SK-N-SH treated with all-trans-retinoic acid at 6 μM for 48 hours (cell line): ENCODE results near the gene ST14.

Experiments
- ARNTL ChIP-seq: fragments of 450-650 bp; formaldehyde crosslinking; IDR thresholded peaks from 2 replicates; pipeline ENCODE4 v1.5.0; 2020; ENCODE audit warnings: low read depth, mild to moderate bottlenecking, moderate library complexity, borderline replicate concordance
- ISL1 ChIP-seq: fragments of 250-450 bp; sonication (Bioruptor Pico); IDR thresholded peaks from 2 replicates; pipeline ENCODE4 v2.1.2; 2022; ENCODE audit warnings: mild to moderate bottlenecking, moderate library complexity
- PPARA ChIP-seq: fragments of 250-450 bp; sonication (Bioruptor Pico); IDR thresholded peaks from 2 replicates; pipeline ENCODE4 v1.5.0; 2020; ENCODE audit warnings: mild to moderate bottlenecking, borderline replicate concordance
- RARB ChIP-seq: fragments of 250-450 bp; sonication (Bioruptor Pico); IDR thresholded peaks from 2 replicates; pipeline ENCODE4 v1.8.0; 2021; ENCODE audit warnings: mild to moderate bottlenecking, moderate library complexity
- ZC3H10 ChIP-seq: fragments of 250-450 bp; sonication (Bioruptor Pico); IDR thresholded peaks from 2 replicates; pipeline ENCODE4 v1.5.1; 2021; ENCODE audit warnings: mild to moderate bottlenecking, moderate library complexity
- ZFP3 ChIP-seq: fragments of 250-450 bp; sonication (Bioruptor Pico); IDR thresholded peaks from 2 replicates; pipeline ENCODE4 v1.5.0; 2020; ENCODE audit warnings: mild to moderate bottlenecking, moderate library complexity

DNA sequence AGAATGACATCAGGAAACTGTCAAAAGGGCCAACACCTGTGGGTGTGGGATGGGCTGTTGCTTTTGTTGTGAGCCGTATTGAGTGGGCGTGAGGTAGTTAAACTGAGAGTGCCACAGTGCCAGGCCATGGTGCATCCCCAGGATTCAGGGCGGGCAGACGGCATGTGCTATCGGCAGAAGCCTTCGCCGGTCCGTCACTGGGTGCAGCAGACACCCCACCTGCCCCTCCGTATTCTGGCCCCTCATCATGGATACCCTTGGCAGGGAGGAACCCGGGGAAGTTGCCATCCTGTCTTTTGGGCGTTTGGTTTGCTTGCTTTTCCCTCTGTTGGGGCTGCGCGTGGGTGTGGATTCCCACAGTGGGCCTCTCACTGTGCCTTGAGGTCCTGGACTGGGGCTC, 27.5 kb downstream of the ST14 start:
- TF ChIP-seq ISL1, result no peak
- TF ChIP-seq ZFP3, result no peak
- no peak for TF ChIP-seq ZC3H10
- no peak for TF ChIP-seq RARB (CRISPR knock-in tag)
- TF ChIP-seq PPARA, result no peak
- no peak for TF ChIP-seq ARNTL (CRISPR knock-in tag)
